Gastroesophageal sphincter (tissue), 3 donors: ENCODE results near the gene UBE2L6.

ENCODE experiments used
- CTCF ChIP-seq, 4 experiments: fragments of 200-600 bp in 2 of 4; fragments of 450-650 bp in 2 of 4; sonication (generic) in 1 of 4; IDR thresholded peaks; one replicate each; pipeline ENCODE4 v1.5.1; 2017 to 2019; ENCODE audit warnings: antibody characterized with exemption in 4 of 4, mild to moderate bottlenecking in 2 of 4, moderate library complexity in 2 of 4
- EP300 ChIP-seq: sonication (generic); formaldehyde crosslinking; IDR thresholded peaks from one replicate; pipeline ENCODE4 v1.6.1; 2017; ENCODE audit warnings: antibody characterized with exemption, mild to moderate bottlenecking
- POLR2A ChIP-seq, 2 donors: fragments of 450-650 bp; IDR thresholded peaks; one replicate each; pipeline ENCODE4 v1.6.1; 2017; ENCODE audit warnings: antibody characterized with exemption in 2 of 2, mild to moderate bottlenecking in 2 of 2, moderate library complexity in 1 of 2
- POLR2AphosphoS5 ChIP-seq: sonication (generic); formaldehyde crosslinking; IDR thresholded peaks from one replicate; pipeline ENCODE4 v1.6.1; 2017; ENCODE audit warnings: antibody characterized with exemption

- TF ChIP-seq EP300: no peak
- no peak for TF ChIP-seq CTCF (IDR thresholded peaks at IDR 0.05)
- TF ChIP-seq POLR2A (IDR thresholded peaks at IDR 0.05): no peak
- no peak for TF ChIP-seq POLR2AphosphoS5
Observed at GRCh38 chr11:57511741-57512430, 55.6 kb downstream of the UBE2L6 start.
